A549 treated with dexamethasone at 1 μM for 4 hours (cell line): ENCODE data around the gene AAGAB. TPM values are rescaled to one million over a fixed set of nuclear protein-coding genes. Genes with fewer than 3 reads are reported as not detected.

Experiments used
- total RNA-seq: library from RNA; stranded (reverse); fragments of 200-300 nt; extraction: Qiagen RNA extraction; gene quantifications from 5 replicates; pipeline ENCODE4 v1.2.3, GENCODE V29; 2022

Gene AAGAB, protein sequence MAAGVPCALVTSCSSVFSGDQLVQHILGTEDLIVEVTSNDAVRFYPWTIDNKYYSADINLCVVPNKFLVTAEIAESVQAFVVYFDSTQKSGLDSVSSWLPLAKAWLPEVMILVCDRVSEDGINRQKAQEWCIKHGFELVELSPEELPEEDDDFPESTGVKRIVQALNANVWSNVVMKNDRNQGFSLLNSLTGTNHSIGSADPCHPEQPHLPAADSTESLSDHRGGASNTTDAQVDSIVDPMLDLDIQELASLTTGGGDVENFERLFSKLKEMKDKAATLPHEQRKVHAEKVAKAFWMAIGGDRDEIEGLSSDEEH
- 62.6 to 70.3 TPM (median 67.3 TPM) in 5 replicates for total RNA-seq

DNA sequence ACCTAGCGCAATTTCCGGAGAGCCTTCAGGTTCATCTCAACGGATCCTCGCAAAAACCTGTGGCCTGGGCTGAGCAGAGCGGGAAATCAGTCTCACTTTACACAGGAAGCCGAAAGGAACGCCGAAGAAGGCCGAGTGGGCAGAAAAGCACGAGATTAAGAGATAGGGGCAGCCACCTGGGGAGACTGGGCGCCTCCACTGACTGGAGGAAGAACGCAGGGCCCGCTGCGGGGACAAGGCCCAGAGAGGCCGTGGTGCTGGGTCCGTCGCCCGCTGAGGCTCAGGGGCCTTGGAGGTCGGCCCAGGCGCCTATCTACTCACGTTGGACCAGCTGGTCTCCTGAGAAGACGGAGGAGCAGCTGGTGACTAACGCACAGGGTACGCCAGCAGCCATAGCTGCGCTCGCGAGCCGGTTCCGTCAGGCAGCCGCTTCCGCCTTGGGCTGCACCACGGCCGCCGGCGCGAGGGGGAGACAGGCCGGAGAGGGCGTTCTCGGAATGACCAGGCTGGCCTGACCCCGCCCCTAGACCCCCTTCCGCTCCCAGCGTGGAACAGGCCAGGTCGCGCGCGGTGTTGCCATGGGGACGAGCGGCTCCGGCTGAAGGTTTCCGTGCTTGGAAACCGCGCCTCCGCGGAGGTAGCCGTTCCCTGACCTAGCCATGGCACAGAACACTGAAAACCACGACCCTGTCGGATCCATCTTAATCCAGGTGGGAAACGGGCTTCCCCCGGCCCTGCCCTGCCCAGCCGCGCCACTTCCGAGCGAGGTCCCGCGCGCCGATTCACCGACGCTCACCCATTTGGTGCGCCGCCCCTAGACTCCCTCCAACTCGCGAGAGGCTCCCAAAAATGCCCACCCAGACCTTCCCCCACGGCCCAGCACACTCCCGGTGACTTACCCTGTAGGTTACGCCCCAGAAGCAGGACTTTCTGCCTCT lies at the start of gene AAGAB, which contains the start of gene IQCH:
Gene AAGAB (minus strand): TSS at position 424 of the 938 bp plus-strand sequence. CDS start 30 bp downstream, at position 394.
Gene IQCH (plus strand): TSS at position 549 of the 938 bp plus-strand sequence. CDS start 111 bp downstream, at position 660.

Other genes with a start within 250 kb of the AAGAB start
- gene SMAD3, start 189.1 kb downstream of the AAGAB start, total RNA-seq: 73.8 to 126 TPM (median 118 TPM) in 5 replicates
- 1.0 to 2.1 TPM (median 1.6 TPM) in 5 replicates for gene IQCH, start 125 bp upstream of the AAGAB start, total RNA-seq